ENCODE data around the gene TLR8. TPM values are rescaled to one million over a fixed set of nuclear protein-coding genes. Genes with fewer than 3 reads are reported as not detected.
"Not testable (repeated sequence)": the region's sequence is repeated elsewhere in the genome, so short reads cannot be mapped to it uniquely, and the experiment has no call there.

TLR8 gene
- polyA plus RNA-seq, 1 donor from 2014 or later, result 0.20 TPM

GRCh38 chrX:12912791-12913482, 6.5 kb downstream of the TLR8 start:
- Mint-ChIP-seq H3K9me3 (no peaks in the 10 kb centered on the region), H3K27ac (no peak overlapping the region), H3K27me3 (peaks cover 6% of the 10 kb centered on the region), H3K4me3 (no peak overlapping the region), H3K36me3 (no peaks in the 10 kb centered on the region), H3K4me1 (peaks cover 0 to 3% (median 2%) of the 10 kb centered on the region in 3 donors)

DNA sequence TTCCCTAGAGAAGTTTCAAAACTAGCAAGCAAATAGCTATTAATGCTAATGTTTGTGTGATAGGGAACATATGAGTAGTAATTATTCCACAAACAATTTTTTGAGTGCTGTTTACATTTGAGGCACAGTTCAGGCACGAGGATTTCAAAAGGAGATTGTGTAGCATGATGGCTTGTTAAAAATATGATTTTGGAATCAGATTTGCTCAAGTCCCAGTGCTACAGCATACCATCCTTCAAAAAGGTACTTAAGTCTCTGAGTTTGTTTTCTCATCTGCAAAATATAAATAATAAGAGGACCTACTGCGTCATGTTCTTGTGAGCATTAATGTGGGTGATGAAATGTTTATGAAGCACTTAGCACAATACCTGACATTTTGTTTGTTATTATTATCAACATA, 11.3 kb downstream of the TLR8 start:
- no peak overlapping the region for H3K4me3 Mint-ChIP-seq
- peaks cover 0 to 3% (median 2%) of the 10 kb centered on the region in 3 donors for H3K9me3 Mint-ChIP-seq
- H3K27me3 Mint-ChIP-seq, result peaks cover 13% of the 10 kb centered on the region
- H3K4me1 Mint-ChIP-seq, result no peaks in the 10 kb centered on the region
- H3K27ac Mint-ChIP-seq, result no peak overlapping the region
- H3K36me3 Mint-ChIP-seq, result no peaks in the 10 kb centered on the region

DNA sequence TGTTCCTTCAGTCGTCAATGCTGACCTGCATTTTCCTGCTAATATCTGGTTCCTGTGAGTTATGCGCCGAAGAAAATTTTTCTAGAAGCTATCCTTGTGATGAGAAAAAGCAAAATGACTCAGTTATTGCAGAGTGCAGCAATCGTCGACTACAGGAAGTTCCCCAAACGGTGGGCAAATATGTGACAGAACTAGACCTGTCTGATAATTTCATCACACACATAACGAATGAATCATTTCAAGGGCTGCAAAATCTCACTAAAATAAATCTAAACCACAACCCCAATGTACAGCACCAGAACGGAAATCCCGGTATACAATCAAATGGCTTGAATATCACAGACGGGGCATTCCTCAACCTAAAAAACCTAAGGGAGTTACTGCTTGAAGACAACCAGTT, 12.6 kb downstream of the TLR8 start:
- Mint-ChIP-seq H3K27me3 (peaks cover 13% of the 10 kb centered on the region), H3K4me1 (no peaks in the 10 kb centered on the region), H3K4me3 (no peak overlapping the region), H3K9me3 (peaks cover 0 to 3% (median 2%) of the 10 kb centered on the region in 3 donors), H3K27ac (no peak overlapping the region), H3K36me3 (no peaks in the 10 kb centered on the region)

- no peaks in the 10 kb centered on the region for H3K36me3 Mint-ChIP-seq
- H3K4me3 Mint-ChIP-seq, result no peak overlapping the region
- H3K27ac Mint-ChIP-seq, result no peak overlapping the region
- peaks cover 15% of the 10 kb centered on the region for H3K27me3 Mint-ChIP-seq
- peaks cover 0 to 3% (median 2%) of the 10 kb centered on the region in 3 donors for H3K9me3 Mint-ChIP-seq
- H3K4me1 Mint-ChIP-seq, result no peaks in the 10 kb centered on the region
Observed at GRCh38 chrX:12919620-12920019, 13.2 kb downstream of the TLR8 start.

DNA sequence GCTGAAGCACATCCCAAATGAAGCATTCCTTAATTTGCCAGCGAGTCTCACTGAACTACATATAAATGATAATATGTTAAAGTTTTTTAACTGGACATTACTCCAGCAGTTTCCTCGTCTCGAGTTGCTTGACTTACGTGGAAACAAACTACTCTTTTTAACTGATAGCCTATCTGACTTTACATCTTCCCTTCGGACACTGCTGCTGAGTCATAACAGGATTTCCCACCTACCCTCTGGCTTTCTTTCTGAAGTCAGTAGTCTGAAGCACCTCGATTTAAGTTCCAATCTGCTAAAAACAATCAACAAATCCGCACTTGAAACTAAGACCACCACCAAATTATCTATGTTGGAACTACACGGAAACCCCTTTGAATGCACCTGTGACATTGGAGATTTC, 14.6 kb downstream of the TLR8 start:
- Mint-ChIP-seq H3K4me1 (no peaks in the 10 kb centered on the region), H3K27ac (no peak overlapping the region), H3K27me3 (peaks cover 18% of the 10 kb centered on the region)

DNA sequence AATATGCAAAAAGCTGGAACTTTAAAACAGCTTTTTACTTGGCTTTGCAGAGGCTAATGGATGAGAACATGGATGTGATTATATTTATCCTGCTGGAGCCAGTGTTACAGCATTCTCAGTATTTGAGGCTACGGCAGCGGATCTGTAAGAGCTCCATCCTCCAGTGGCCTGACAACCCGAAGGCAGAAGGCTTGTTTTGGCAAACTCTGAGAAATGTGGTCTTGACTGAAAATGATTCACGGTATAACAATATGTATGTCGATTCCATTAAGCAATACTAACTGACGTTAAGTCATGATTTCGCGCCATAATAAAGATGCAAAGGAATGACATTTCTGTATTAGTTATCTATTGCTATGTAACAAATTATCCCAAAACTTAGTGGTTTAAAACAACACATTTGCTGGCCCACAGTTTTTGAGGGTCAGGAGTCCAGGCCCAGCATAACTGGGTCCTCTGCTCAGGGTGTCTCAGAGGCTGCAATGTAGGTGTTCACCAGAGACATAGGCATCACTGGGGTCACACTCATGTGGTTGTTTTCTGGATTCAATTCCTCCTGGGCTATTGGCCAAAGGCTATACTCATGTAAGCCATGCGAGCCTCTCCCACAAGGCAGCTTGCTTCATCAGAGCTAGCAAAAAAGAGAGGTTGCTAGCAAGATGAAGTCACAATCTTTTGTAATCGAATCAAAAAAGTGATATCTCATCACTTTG, 15.6 kb downstream of the TLR8 start:
- no peaks in the 10 kb centered on the region for H3K4me1 Mint-ChIP-seq
- no peak overlapping the region for H3K4me3 Mint-ChIP-seq
- H3K36me3 Mint-ChIP-seq, result no peaks in the 10 kb centered on the region

More for the DNA sequence above, 14.6 kb downstream of the TLR8 start:
- Mint-ChIP-seq H3K36me3 (no peaks in the 10 kb centered on the region), H3K9me3 (peaks cover 2 to 3% (median 3%) of the 10 kb centered on the region in 3 donors), H3K4me3 (no peak overlapping the region)

GRCh38 chrX:12922599-12922919, 16.1 kb downstream of the TLR8 start:
- Mint-ChIP-seq H3K4me3 (no peak overlapping the region), H3K36me3 (no peaks in the 10 kb centered on the region), H3K27me3 (peaks cover 18% of the 10 kb centered on the region), H3K4me1 (no peaks in the 10 kb centered on the region), H3K27ac (no peak overlapping the region), H3K9me3 (peaks cover 2 to 5% (median 3%) of the 10 kb centered on the region in 3 donors)

More for the DNA sequence above, 15.6 kb downstream of the TLR8 start:
- H3K27ac Mint-ChIP-seq, result no peak overlapping the region
- peaks cover 18% of the 10 kb centered on the region for H3K27me3 Mint-ChIP-seq
- peaks cover 2 to 5% (median 3%) of the 10 kb centered on the region in 3 donors for H3K9me3 Mint-ChIP-seq

DNA sequence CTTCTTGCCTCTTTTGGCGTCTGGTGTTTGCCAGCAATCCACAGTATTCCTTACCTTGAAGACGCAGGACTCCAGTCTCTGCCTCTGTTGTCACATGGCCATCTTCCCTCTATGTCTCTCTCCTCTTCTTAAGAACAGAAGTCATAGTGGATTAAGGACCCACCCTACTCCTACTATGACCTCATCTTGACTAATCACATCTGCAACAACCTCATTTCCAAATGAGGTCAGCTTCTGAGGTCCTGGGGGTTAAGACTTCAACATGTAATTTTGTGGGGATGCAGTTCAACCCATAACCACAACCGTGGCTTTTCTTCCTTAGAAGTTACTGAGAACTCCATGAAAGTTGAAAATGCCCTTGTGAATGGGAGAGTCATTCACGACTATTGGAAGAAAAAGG, 23.3 kb downstream of the TLR8 start:
- peaks cover 0 to 15% (median 2%) of the 10 kb centered on the region in 3 donors for H3K9me3 Mint-ChIP-seq
- no peaks in the 10 kb centered on the region for H3K4me1 Mint-ChIP-seq
- peaks cover 20% of the 10 kb centered on the region for H3K27me3 Mint-ChIP-seq
- no peak overlapping the region for H3K4me3 Mint-ChIP-seq
- H3K36me3 Mint-ChIP-seq, result peaks cover 1% of the 10 kb centered on the region
- H3K27ac Mint-ChIP-seq, result no peak overlapping the region

GRCh38 chrX:12930150-12930549, 23.7 kb downstream of the TLR8 start:
- Mint-ChIP-seq H3K27me3 (peaks cover 17% of the 10 kb centered on the region), H3K27ac (no peak overlapping the region), H3K4me3 (no peak overlapping the region), H3K36me3 (peaks cover 1% of the 10 kb centered on the region), H3K4me1 (no peaks in the 10 kb centered on the region), H3K9me3 (peaks cover 2 to 15% (median 2%) of the 10 kb centered on the region in 3 donors)

DNA sequence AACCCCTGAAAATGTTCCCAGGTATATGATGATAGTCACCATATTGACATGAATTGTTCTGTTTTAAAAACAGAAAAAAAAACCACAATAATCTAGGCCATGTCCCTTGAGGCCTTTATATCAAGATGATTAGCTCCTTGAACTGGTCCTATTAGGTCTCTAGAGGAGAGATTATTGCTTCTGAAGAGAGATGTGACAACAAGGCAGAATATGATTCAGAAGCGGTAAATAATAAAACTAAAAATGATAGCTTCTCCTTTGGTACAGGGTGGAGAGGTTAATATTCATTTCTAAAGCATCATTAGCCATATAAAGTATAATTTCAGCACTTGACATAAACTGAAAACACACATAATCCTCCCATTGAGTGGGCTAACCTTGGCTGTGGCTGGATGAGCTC, 25.8 kb downstream of the TLR8 start:
- Mint-ChIP-seq H3K27ac (no peak overlapping the region), H3K36me3 (peaks cover 1% of the 10 kb centered on the region), H3K27me3 (peaks cover 17% of the 10 kb centered on the region), H3K4me1 (no peaks in the 10 kb centered on the region), H3K9me3 (peaks cover 2 to 10% (median 2%) of the 10 kb centered on the region in 3 donors), H3K4me3 (no peak overlapping the region)

DNA sequence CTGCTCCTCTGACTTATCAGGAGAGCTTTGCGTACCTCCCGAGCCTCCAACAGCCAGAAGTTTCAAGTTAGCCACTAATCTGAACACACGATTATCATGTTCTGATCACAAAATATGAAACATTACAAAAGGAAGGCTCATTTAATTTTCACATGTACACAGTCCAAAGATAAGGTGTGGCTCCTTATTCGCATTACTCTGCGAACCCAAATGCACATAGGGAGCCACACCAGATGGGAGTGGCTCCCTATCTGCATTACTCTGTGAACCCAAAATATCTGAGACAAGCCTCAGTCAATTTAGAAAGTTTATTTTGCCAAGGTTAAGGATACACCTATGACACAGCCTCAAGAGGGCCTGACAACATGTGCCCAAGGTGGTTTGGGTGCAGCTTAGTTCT, 28.4 kb downstream of the TLR8 start:
- Mint-ChIP-seq H3K36me3 (peaks cover 1% of the 10 kb centered on the region), H3K27me3 (peaks cover 16% of the 10 kb centered on the region), H3K27ac (no peak overlapping the region), H3K9me3 (peaks cover 0 to 3% (median 2%) of the 10 kb centered on the region in 3 donors), H3K4me1 (no peaks in the 10 kb centered on the region), H3K4me3 (no peak overlapping the region)

- H3K4me3 Mint-ChIP-seq, result no peak overlapping the region
- peaks cover 16% of the 10 kb centered on the region for H3K27me3 Mint-ChIP-seq
- no peaks in the 10 kb centered on the region for H3K4me1 Mint-ChIP-seq
- H3K36me3 Mint-ChIP-seq, result no peaks in the 10 kb centered on the region
- H3K9me3 Mint-ChIP-seq, result peaks cover 0 to 2% (median 0%) of the 10 kb centered on the region in 3 donors
- no peak overlapping the region for H3K27ac Mint-ChIP-seq
Observed at GRCh38 chrX:12936947-12937346, 30.5 kb downstream of the TLR8 start.

DNA sequence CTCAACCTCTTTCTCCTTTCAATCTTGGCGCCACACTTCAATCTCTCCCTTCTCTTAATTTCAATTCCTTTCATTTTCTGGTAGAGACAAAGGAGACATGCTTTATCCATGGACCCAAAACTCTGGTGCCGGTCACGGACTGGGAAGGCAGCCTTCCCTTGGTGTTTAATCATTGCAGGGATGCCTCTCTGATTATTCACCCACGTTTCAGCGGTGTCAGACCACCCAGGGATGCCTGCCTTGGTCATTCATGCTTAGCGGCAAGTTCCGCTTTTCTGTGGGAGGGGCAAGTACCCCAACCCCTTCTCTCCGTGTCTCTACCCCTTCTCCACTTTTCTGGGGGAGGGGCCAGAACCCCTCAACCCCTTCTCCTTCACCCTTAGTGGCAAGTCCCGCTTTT, 34.1 kb downstream of the TLR8 start:
- not testable (repeated sequence) for H3K4me3 Mint-ChIP-seq
- peak overlapping the region in 1 of 3 donors; percentile 23 for H3K27ac Mint-ChIP-seq

DNA sequence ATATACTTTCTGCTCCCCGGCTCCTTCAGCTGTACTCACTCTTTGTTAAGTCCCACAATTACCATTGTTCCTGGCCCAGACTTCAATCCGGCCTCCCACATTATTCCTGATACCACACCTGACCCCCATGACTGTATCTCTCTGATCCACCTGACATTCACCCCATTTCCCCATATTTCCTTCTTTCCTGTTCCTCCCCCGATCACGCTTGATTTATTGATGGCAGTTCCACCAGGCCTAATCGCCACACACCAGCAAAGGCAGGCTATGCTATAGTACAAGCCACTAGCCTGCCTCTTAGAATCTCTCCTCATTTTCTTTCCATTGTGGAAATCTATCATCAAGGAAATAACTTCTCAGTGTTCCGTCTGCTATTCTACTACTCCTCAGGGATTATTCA, 37.2 kb downstream of the TLR8 start:
- Mint-ChIP-seq H3K27me3 (peaks cover 13% of the 10 kb centered on the region), H3K4me1 (peaks cover 9 to 22% (median 15%) of the 10 kb centered on the region in 3 donors)

More for the DNA sequence above, 34.1 kb downstream of the TLR8 start:
- H3K4me1 Mint-ChIP-seq, H3K9me3 Mint-ChIP-seq, H3K36me3 Mint-ChIP-seq: not testable (repeated sequence)
- peaks cover 13% of the 10 kb centered on the region for H3K27me3 Mint-ChIP-seq

DNA sequence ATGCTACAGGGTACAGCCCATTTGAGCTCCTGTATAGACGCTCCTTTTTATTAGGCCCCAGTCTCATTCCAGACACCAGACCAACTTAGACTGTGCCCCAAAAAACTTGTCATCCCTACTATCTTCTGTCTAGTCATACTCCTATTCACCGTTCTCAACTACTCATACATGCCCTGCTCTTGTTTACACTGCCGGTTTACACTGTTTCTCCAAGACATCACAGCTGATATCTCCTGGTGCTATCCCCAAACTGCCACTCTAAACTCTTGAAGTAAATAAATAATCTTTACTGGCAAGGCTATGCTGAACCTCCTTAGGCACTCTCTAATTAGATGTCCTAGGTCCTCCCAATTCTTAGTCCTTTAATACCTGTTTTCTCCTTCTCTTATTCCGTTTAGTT, 38.0 kb downstream of the TLR8 start:
- peaks cover 9 to 31% (median 21%) of the 10 kb centered on the region in 3 donors for H3K4me1 Mint-ChIP-seq
- H3K36me3 Mint-ChIP-seq, H3K27ac Mint-ChIP-seq, H3K4me3 Mint-ChIP-seq, H3K9me3 Mint-ChIP-seq: not testable (repeated sequence)
- H3K27me3 Mint-ChIP-seq, result peaks cover 13% of the 10 kb centered on the region

More for the DNA sequence above, 37.2 kb downstream of the TLR8 start:
- H3K9me3 Mint-ChIP-seq, H3K4me3 Mint-ChIP-seq, H3K36me3 Mint-ChIP-seq, H3K27ac Mint-ChIP-seq: not testable (repeated sequence)

DNA sequence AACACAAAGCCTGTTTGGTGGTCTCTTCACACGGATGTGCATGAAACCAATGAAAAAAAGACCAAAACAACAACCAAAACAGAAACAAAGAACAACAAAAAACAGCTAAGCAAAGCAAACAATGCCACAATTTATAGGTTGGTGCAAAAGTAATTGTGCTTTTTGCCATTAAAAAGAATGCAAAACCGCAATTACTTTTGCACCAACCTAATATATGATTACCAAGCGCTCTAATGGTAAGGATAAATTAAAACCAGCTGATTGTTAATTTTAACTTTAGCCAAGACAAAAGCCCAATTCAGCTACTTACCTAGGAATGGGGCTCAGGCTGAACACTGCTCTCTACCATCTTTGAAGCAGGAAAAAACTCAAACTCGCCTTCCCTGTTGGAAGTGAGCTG, 39.1 kb downstream of the TLR8 start:
- Mint-ChIP-seq H3K4me1 (peaks cover 16 to 41% (median 32%) of the 10 kb centered on the region in 3 donors), H3K36me3 (no peaks in the 10 kb centered on the region), H3K4me3 (no peak overlapping the region), H3K9me3 (no peaks in the 10 kb centered on the region), H3K27me3 (peaks cover 7% of the 10 kb centered on the region), H3K27ac (peak overlapping the region in 1 of 3 donors; percentile 21)

Data from IgD-negative memory B cell (primary cell).